K562 treated with DMSO at 1 percent for 48 hours (cell line): Measurements from ENCODE around the gene GOLGA6L4. TPM values are rescaled to one million over a fixed set of nuclear protein-coding genes. Genes with fewer than 3 reads are reported as not detected.

Experiments used
- total RNA-seq: library from RNA; unstranded; fragments of 300-600 nt; gene quantifications from 2 replicates; pipeline ENCODE4 v1.2.3, GENCODE V29; 2022; ENCODE audit warnings: low replicate concordance; ENCODE audit errors: extremely low read depth

GOLGA6L4 gene, protein sequence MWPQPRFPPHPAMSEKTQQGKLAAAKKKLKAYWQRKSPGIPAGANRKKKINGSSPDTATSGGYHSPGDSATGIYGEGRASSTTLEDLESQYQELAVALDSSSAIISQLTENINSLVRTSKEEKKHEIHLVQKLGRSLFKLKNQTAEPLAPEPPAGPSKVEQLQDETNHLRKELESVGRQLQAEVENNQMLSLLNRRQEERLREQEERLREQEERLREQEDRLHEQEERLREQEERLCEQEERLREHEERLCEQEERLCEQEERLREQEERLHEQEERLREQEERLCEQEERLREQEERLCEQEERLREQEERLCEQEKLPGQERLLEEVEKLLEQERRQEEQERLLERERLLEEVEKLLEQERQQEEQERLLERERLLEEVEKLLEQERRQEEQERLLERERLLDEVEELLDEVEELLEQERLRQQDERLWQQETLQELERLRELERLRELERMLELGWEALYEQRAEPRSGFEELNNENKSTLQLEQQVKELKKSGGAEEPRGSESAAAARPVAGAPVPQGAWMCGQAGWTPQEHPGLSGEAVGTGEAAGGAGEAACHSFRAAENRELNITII
- total RNA-seq = not detected in 2 replicates

GRCh38 chr15:84235573-84235972, at the start of gene GOLGA6L4:
TSS of gene GOLGA6L4 (plus strand) at chr15:84235773. CDS start at chr15:84235835, 62 bp downstream.

